ENCODE data around the gene DOP1B. TPM values are rescaled to one million over a fixed set of nuclear protein-coding genes. Genes with fewer than 3 reads are reported as not detected.

The DOP1B gene
- total RNA-seq (ENCODE audit: low replicate concordance) = 1.5 and 2.4 TPM in 2 replicates

GRCh38 chr21:36156815-36157670, at the start of gene DOP1B:
TSS of gene DOP1B (plus strand) at chr21:36156824. CDS start at chr21:36164734, 7,910 bp downstream.

GRCh38 chr21:36134803-36135390, 21.7 kb upstream of the DOP1B start, which contains the start of gene CBR3:
TSS of gene CBR3 (plus strand) at chr21:36135079. CDS start at chr21:36135193, 114 bp downstream.

Other genes starting within 250 kb of the DOP1B start
- gene SETD4, start 96.3 kb upstream of the DOP1B start, total RNA-seq (ENCODE audit: low replicate concordance) = 6.0 and 10.1 TPM in 2 replicates
- 134 and 243 TPM in 2 replicates for gene CBR1, start 86.8 kb upstream of the DOP1B start, total RNA-seq (ENCODE audit: low replicate concordance)
- gene CBR3, start 21.7 kb upstream of the DOP1B start, total RNA-seq (ENCODE audit: low replicate concordance) = 10.4 and 32.2 TPM in 2 replicates
- 30.1 and 37.8 TPM in 2 replicates for gene MORC3, start 163.4 kb downstream of the DOP1B start, total RNA-seq (ENCODE audit: low replicate concordance)
- 1.2 and 1.4 TPM in 2 replicates for gene CHAF1B, start 228.6 kb downstream of the DOP1B start, total RNA-seq (ENCODE audit: low replicate concordance)

Data from smooth muscle cell of the coronary artery (primary cell).